Sigmoid colon (tissue), 4 donors: ENCODE data around the gene HLA-B.

Source experiments
- EP300 ChIP-seq, 4 donors: sonication (generic); formaldehyde crosslinking; IDR thresholded peaks; one replicate each; pipeline ENCODE4 v1.6.1; 2017; ENCODE audit warnings: antibody characterized with exemption in 4 of 4
- POLR2A ChIP-seq, 2 donors: fragments of 450-650 bp; IDR thresholded peaks; one replicate each; pipeline ENCODE4 v1.6.1; 2016; ENCODE audit warnings: antibody characterized with exemption in 2 of 2, mild to moderate bottlenecking in 2 of 2, moderate library complexity in 2 of 2
- POLR2AphosphoS5 ChIP-seq, 4 donors: sonication (generic); formaldehyde crosslinking; IDR thresholded peaks; one replicate each; pipeline ENCODE4 v1.6.1; 2017; ENCODE audit warnings: antibody characterized with exemption in 4 of 4
- TF ChIP-seq, protein P1 (sequence below), 4 experiments: fragments of 450-650 bp in 3 of 4; fragments of 200-600 bp in 1 of 4; IDR thresholded peaks; one replicate each; pipeline ENCODE4 v1.5.1; 2016 to 2019; ENCODE audit warnings: antibody characterized with exemption in 4 of 4, mild to moderate bottlenecking in 3 of 4, moderate library complexity in 2 of 4

DNA sequence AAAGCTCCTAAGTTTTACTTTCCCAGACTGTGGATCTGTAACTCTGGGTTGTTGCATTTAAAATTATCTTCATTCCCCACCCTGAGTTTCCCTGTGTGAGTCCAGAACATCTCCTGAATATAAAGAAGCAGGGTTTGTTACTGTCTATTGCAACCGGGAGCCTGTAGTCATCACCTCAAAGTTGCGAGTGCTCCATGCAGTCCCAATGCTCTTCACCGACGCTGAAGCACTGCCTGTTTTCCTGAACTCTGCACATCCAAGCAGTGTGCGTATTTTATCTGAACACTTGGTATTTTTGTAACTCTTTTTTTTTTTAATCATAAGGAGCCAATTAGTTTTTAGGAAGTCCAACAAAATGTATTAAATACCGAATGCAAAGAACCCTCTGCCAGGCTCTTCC, 907 bp upstream of the HLA-B start:
- TF ChIP-seq, protein P1, sequence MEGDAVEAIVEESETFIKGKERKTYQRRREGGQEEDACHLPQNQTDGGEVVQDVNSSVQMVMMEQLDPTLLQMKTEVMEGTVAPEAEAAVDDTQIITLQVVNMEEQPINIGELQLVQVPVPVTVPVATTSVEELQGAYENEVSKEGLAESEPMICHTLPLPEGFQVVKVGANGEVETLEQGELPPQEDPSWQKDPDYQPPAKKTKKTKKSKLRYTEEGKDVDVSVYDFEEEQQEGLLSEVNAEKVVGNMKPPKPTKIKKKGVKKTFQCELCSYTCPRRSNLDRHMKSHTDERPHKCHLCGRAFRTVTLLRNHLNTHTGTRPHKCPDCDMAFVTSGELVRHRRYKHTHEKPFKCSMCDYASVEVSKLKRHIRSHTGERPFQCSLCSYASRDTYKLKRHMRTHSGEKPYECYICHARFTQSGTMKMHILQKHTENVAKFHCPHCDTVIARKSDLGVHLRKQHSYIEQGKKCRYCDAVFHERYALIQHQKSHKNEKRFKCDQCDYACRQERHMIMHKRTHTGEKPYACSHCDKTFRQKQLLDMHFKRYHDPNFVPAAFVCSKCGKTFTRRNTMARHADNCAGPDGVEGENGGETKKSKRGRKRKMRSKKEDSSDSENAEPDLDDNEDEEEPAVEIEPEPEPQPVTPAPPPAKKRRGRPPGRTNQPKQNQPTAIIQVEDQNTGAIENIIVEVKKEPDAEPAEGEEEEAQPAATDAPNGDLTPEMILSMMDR (IDR thresholded peaks at IDR 0.05) = no peak
- TF ChIP-seq POLR2A (IDR thresholded peaks at IDR 0.05) (no peak), EP300 (IDR thresholded peaks at IDR 0.05) (no peak), POLR2AphosphoS5 (IDR thresholded peaks at IDR 0.05) (no peak)
